K562 (cell line): Measurements from ENCODE around the gene DGCR2. TPM values are rescaled to one million over a fixed set of nuclear protein-coding genes. Genes with fewer than 3 reads are reported as not detected.

Source experiments
- CBFB ChIP-seq: sonication (generic); formaldehyde crosslinking; IDR thresholded peaks from 2 replicates; pipeline ENCODE4 v1.4.0; 2020; ENCODE audit warnings: mild to moderate bottlenecking, missing genetic modification reagents
- HEY1 ChIP-seq: fragments of 250-450 bp; sonication (Bioruptor Pico); IDR thresholded peaks from 2 replicates; pipeline ENCODE4 v1.5.0; 2020; ENCODE audit warnings: mild to moderate bottlenecking, moderate library complexity, borderline replicate concordance
- HNRNPLL ChIP-seq: fragments of 200-400 bp; formaldehyde crosslinking; IDR thresholded peaks from 2 replicates; pipeline ENCODE4 v1.6.1; 2017; ENCODE audit warnings: low read length, low read depth, mild to moderate bottlenecking; ENCODE audit not compliant: poor library complexity, severe bottlenecking
- KHSRP ChIP-seq: fragments of 450-650 bp; IDR thresholded peaks from 2 replicates; pipeline ENCODE4 v1.6.1; 2017
- MBD2 ChIP-seq: sonication (generic); IDR thresholded peaks from 2 replicates; pipeline ENCODE4 v1.6.1; 2016; ENCODE audit warnings: low read depth, borderline replicate concordance
- NFATC3 ChIP-seq: fragments of 450-650 bp; IDR thresholded peaks from 2 replicates; pipeline ENCODE4 v1.6.1; 2017; ENCODE audit warnings: mild to moderate bottlenecking
- NFE2 ChIP-seq: IDR thresholded peaks from 2 replicates; pipeline ENCODE4 v1.6.1; 2014; ENCODE audit warnings: antibody characterized with exemption, low read depth
- SRSF7 ChIP-seq: fragments of 200-400 bp; formaldehyde crosslinking; optimal IDR thresholded peaks from 2 replicates; pipeline ENCODE3; 2017; ENCODE audit warnings: mild to moderate bottlenecking, low read depth, low read length
- TAF7 ChIP-seq: fragments of 450-650 bp; IDR thresholded peaks from 2 replicates; pipeline ENCODE4 v1.6.1; 2016; ENCODE audit warnings: missing genetic modification characterization, missing compliant biosample characterization
- ZBED1 ChIP-seq: IDR thresholded peaks from 2 replicates; pipeline ENCODE4 v1.6.1; 2014
- ZC3H11A ChIP-seq: IDR thresholded peaks from 2 replicates; pipeline ENCODE4 v1.6.1; 2012; ENCODE audit warnings: low read depth, low read length, improper control_type of control experiment
- ZNF140 ChIP-seq: fragments of 250-450 bp; sonication (Bioruptor Pico); IDR thresholded peaks from 2 replicates; pipeline ENCODE4 v1.8.0; 2021; ENCODE audit warnings: moderate library complexity, mild to moderate bottlenecking, inconsistent platforms
- ZNF551 ChIP-seq: fragments of 250-450 bp; sonication (Bioruptor Pico); IDR thresholded peaks from 2 replicates; pipeline ENCODE4 v1.5.0; 2021; ENCODE audit warnings: mild to moderate bottlenecking, moderate library complexity
- polyA plus RNA-seq, 8 experiments: library from polyadenylated mRNA; depleted of rRNA in 4 of 8; stranded (reverse) in 5 of 8; unstranded in 3 of 8; fragments of >200 nt; fragmentation: Nextera tagmentation in 2 of 8; fragmentation: Illumina TruSeq in 1 of 8; extraction: Ambion mirVana in 2 of 8; extraction: Trizol in 1 of 8; gene quantifications; 2 replicates each; pipeline versions ENCODE4 v1.2.1 to v1.2.3, GENCODE V29; 2011 to 2014; ENCODE audit warnings: inconsistent platforms in 1 of 8, missing spikeins in 1 of 8
- total RNA-seq, 7 experiments: library from RNA; depleted of rRNA in 6 of 7; stranded (reverse); fragments of >200 nt in 6 of 7; fragmentation: Illumina TruSeq in 2 of 7; extraction: Trizol in 2 of 7; gene quantifications; 2 replicates each; pipeline versions ENCODE4 v1.2.1 to v1.2.3, GENCODE V29; 2011 to 2021; ENCODE audit warnings: low replicate concordance in 1 of 7
- TF ChIP-seq, protein P1 (sequence below): fragments of 250-450 bp; sonication (Bioruptor Pico); IDR thresholded peaks from 2 replicates; pipeline ENCODE4 v1.4.0; 2020; ENCODE audit warnings: mild to moderate bottlenecking, moderate library complexity
- TF ChIP-seq, protein P2 (sequence below), 2 experiments: fragments of 450-650 bp in 1 of 2; sonication (generic) in 1 of 2; formaldehyde crosslinking in 1 of 2; IDR thresholded peaks; 2 replicates each; pipeline versions ENCODE4 v1.7.1 to v1.9.0; 2016 to 2022; ENCODE audit warnings: inconsistent platforms in 1 of 2, mild to moderate bottlenecking in 1 of 2, missing genetic modification reagents in 1 of 2
- TF ChIP-seq, protein P3 (sequence below): fragments of 250-450 bp; sonication (Bioruptor Pico); IDR thresholded peaks from 2 replicates; pipeline ENCODE4 v1.4.0; 2020; ENCODE audit warnings: borderline replicate concordance

DGCR2 gene
- total and polyA plus RNA-seq, 9 of the 15 experiments (the other 6 are each of a cell fraction or from before 2014, with no cell fraction given): 0.69 to 101 (median 56.4) TPM

DNA sequence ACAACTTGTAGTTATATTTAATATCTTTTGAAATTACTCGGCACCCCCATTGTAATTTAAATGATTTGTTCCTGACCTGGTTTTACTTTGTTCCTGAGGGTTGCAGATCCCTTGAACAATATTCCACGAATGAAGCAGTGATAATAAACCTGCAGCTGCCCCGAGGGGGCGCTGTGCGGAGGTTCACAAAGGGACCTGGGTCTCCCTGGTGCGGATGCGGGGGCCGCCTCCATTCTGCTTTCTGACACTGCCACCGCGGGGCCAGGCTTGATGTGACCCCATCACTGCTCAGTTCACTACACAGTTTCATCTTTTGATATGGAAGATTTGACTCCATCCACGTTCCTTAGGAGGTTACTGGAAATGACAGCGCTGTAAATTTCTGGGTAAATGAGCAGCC, 123.2 kb downstream of the DGCR2 start (continued):
- TF ChIP-seq, protein P1, sequence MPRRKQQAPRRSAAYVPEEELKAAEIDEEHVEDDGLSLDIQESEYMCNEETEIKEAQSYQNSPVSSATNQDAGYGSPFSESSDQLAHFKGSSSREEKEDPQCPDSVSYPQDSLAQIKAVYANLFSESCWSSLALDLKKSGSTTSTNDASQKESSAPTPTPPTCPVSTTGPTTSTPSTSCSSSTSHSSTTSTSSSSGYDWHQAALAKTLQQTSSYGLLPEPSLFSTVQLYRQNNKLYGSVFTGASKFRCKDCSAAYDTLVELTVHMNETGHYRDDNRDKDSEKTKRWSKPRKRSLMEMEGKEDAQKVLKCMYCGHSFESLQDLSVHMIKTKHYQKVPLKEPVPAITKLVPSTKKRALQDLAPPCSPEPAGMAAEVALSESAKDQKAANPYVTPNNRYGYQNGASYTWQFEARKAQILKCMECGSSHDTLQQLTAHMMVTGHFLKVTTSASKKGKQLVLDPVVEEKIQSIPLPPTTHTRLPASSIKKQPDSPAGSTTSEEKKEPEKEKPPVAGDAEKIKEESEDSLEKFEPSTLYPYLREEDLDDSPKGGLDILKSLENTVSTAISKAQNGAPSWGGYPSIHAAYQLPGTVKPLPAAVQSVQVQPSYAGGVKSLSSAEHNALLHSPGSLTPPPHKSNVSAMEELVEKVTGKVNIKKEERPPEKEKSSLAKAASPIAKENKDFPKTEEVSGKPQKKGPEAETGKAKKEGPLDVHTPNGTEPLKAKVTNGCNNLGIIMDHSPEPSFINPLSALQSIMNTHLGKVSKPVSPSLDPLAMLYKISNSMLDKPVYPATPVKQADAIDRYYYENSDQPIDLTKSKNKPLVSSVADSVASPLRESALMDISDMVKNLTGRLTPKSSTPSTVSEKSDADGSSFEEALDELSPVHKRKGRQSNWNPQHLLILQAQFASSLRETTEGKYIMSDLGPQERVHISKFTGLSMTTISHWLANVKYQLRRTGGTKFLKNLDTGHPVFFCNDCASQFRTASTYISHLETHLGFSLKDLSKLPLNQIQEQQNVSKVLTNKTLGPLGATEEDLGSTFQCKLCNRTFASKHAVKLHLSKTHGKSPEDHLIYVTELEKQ: no peak
- TF ChIP-seq ZNF140 (CRISPR knock-in tag) (no peak), SRSF7 (no peak), TAF7 (tag) (no peak), ZNF551 (CRISPR knock-in tag) (no peak), HEY1 (CRISPR knock-in tag) (no peak), KHSRP (no peak), HNRNPLL (peak; percentile 41), ZC3H11A (no peak), MBD2 (no peak), ZBED1 (no peak), NFE2 (no peak), NFATC3 (no peak), CBFB (no peak)
- TF ChIP-seq, protein P2, sequence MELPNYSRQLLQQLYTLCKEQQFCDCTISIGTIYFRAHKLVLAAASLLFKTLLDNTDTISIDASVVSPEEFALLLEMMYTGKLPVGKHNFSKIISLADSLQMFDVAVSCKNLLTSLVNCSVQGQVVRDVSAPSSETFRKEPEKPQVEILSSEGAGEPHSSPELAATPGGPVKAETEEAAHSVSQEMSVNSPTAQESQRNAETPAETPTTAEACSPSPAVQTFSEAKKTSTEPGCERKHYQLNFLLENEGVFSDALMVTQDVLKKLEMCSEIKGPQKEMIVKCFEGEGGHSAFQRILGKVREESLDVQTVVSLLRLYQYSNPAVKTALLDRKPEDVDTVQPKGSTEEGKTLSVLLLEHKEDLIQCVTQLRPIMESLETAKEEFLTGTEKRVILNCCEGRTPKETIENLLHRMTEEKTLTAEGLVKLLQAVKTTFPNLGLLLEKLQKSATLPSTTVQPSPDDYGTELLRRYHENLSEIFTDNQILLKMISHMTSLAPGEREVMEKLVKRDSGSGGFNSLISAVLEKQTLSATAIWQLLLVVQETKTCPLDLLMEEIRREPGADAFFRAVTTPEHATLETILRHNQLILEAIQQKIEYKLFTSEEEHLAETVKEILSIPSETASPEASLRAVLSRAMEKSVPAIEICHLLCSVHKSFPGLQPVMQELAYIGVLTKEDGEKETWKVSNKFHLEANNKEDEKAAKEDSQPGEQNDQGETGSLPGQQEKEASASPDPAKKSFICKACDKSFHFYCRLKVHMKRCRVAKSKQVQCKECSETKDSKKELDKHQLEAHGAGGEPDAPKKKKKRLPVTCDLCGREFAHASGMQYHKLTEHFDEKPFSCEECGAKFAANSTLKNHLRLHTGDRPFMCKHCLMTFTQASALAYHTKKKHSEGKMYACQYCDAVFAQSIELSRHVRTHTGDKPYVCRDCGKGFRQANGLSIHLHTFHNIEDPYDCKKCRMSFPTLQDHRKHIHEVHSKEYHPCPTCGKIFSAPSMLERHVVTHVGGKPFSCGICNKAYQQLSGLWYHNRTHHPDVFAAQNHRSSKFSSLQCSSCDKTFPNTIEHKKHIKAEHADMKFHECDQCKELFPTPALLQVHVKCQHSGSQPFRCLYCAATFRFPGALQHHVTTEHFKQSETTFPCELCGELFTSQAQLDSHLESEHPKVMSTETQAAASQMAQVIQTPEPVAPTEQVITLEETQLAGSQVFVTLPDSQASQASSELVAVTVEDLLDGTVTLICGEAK (IDR thresholded peaks at IDR 0.05): no peak
- TF ChIP-seq, protein P2 (CRISPR knock-in tag; IDR thresholded peaks at IDR 0.05): no peak
- TF ChIP-seq, protein P3, sequence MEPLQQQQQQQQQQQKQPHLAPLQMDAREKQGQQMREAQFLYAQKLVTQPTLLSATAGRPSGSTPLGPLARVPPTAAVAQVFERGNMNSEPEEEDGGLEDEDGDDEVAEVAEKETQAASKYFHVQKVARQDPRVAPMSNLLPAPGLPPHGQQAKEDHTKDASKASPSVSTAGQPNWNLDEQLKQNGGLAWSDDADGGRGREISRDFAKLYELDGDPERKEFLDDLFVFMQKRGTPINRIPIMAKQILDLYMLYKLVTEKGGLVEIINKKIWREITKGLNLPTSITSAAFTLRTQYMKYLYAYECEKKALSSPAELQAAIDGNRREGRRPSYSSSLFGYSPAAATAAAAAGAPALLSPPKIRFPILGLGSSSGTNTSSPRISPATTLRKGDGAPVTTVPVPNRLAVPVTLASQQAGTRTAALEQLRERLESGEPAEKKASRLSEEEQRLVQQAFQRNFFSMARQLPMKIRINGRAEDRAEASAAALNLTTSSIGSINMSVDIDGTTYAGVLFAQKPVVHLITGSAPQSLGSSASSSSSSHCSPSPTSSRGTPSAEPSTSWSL (CRISPR knock-in tag): no peak
